Esophagus (tissue), 2 donors: ENCODE measurements around the gene EGFL7. TPM values are rescaled to one million over a fixed set of nuclear protein-coding genes. Genes with fewer than 3 reads are reported as not detected.

Experiments
- H3K27ac ChIP-seq, 2 donors: one replicate each; pipeline ENCODE4 v1.5.1; 2013; ENCODE audit warnings: low read depth in 2 of 2, mild to moderate bottlenecking in 2 of 2, inconsistent platforms in 1 of 2, low read length in 1 of 2, moderate library complexity in 1 of 2
- H3K27me3 ChIP-seq, 2 donors: one replicate each; pipeline ENCODE4 v1.6.1; 2013; ENCODE audit warnings: low read length in 2 of 2, control low read depth in 1 of 2, mild to moderate bottlenecking in 1 of 2; ENCODE audit not compliant: insufficient read depth in 2 of 2, control insufficient read depth in 1 of 2
- H3K36me3 ChIP-seq, 2 donors: one replicate each; pipeline ENCODE4 v1.6.1; 2013; ENCODE audit warnings: low read length in 1 of 2; ENCODE audit not compliant: control insufficient read depth in 2 of 2, insufficient read depth in 2 of 2
- H3K4me1 ChIP-seq, 2 donors: one replicate each; pipeline ENCODE4 v1.6.1; 2013; ENCODE audit warnings: low read length in 1 of 2; ENCODE audit not compliant: control insufficient read depth in 2 of 2, insufficient read depth in 2 of 2
- H3K4me3 ChIP-seq, 2 donors: one replicate each; pipeline ENCODE4 v1.5.1; 2013; ENCODE audit warnings: low read length in 2 of 2, mild to moderate bottlenecking in 2 of 2, low read depth in 1 of 2, moderate library complexity in 1 of 2
- H3K9me3 ChIP-seq, 2 donors: one replicate each; pipeline ENCODE4 v1.6.1; 2013; ENCODE audit warnings: mild to moderate bottlenecking in 2 of 2, low read depth in 1 of 2, low read length in 1 of 2, moderate library complexity in 1 of 2; ENCODE audit not compliant: control insufficient read depth in 2 of 2, insufficient read depth in 1 of 2
- WGBS, 2 donors: extraction: QIAGEN DNeasy Blood & Tissue Kit; methylation state at CpG; one replicate each; pipeline ENCODE4 v1.1.7; 2013; 5-methylcytosine and 5-hydroxymethylcytosine counted together
- polyA plus RNA-seq, 2 donors: library from polyadenylated mRNA; stranded (reverse); fragments of 200-250 nt; gene quantifications; one replicate each; pipeline ENCODE4 v1.2.3, GENCODE V29; 2013
- donor health status: healthy with polysubstance abuse.
- donor health status: Bipolar disorder and iron deficiency.

The EGFL7 gene
- polyA plus RNA-seq, 2 donors = 34.5 to 43.2 TPM

DNA sequence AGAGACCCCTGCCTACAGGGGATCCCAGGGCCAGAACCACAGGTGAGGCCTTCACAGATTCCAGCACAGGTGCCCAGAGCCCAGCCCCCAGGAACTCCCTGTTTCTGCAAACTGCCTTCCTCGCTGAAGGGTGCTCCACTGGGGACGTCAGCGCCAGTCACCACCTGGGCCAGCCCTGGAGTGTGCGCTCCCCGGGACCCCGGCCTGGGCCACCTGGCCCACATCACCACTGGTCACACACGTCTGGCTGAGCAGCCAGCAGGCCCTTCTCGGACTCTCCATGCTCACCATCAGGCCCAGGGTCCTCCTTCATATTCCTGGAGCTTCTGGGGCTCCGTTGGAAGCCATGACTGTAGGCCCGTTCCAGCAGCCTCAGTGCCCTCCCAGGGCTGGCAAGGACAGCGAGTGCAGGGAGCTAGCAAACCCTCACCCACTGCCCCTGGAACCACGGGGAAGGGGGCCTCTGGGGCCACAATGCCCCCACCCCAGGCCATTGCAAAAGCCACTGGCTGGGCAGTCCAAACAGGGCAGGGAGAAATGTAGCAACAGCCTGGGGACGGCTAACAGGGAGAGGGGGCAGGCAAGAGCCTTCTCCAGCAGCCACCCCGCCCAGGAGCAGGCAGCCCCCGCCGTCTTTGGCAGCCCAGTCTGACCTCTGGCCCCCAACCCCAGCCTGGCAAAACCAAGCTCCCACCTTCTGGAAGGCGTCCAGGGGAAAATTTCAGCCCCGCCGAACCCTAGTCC lies 23.2 kb downstream of the EGFL7 start:
- Histone ChIP-seq H3K4me1 (peaks cover 11 to 32% of the 10 kb centered on the region in 2 donors), H3K4me3 (peak overlapping the region; percentile 67 to 79), H3K27me3 (no peaks in the 10 kb centered on the region), H3K27ac (peak overlapping the region; percentile 84 to 90), H3K9me3 (no peaks in the 10 kb centered on the region), H3K36me3 (peaks cover 0 to 6% of the 10 kb centered on the region in 2 donors)
- WGBS, 2 donors = 38 to 40% methylated on average over 19 of the region's 19 CpGs

DNA sequence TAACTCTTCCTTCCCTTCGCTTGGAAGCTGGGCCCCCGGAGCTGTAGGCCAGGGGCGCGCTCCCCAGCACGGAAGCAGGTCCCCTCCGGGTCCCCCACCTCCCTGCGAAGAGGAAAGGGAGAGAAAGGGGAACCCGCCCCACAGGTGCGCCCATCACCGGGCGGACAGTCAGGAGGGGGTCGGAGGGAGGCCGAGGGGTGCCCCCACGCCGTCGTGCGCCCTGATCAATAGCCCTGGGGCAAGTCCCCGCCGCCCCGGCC lies 23.7 kb downstream of the EGFL7 start:
- H3K4me3 ChIP-seq = peak overlapping the region; percentile 67 to 79
- WGBS, 2 donors = 2 to 3% methylated on average over 18 to 20 of the region's 20 CpGs
- peaks cover 11 to 37% of the 10 kb centered on the region in 2 donors for H3K4me1 ChIP-seq
- peak overlapping the region; percentile 84 to 90 for H3K27ac ChIP-seq
- H3K36me3 ChIP-seq = peaks cover 0 to 6% of the 10 kb centered on the region in 2 donors
- H3K9me3 ChIP-seq = no peaks in the 10 kb centered on the region
- H3K27me3 ChIP-seq = no peaks in the 10 kb centered on the region

- H3K9me3 ChIP-seq = no peaks in the 10 kb centered on the region
- peak within 1 kb of the TSS; percentile 84 to 90 for H3K27ac ChIP-seq
- peaks cover 11 to 39% of the 10 kb centered on the region in 2 donors for H3K4me1 ChIP-seq
- H3K36me3 ChIP-seq = peaks cover 0 to 6% of the 10 kb centered on the region in 2 donors
- H3K27me3 ChIP-seq = no peaks in the 10 kb centered on the region
- WGBS, 2 donors = 0 to 1% methylated on average over 79 to 105 of the region's 106 CpGs
- peak within 1 kb of the TSS; percentile 67 to 79 for H3K4me3 ChIP-seq
These were observed 24.3 kb downstream of the EGFL7 start, which contains the start of gene AGPAT2 for GRCh38 chr9:136686794-136687711. Gene AGPAT2 (minus strand): TSS chr9:136687457. CDS start chr9:136687357, 100 bp downstream.

- Histone ChIP-seq H3K4me1 (peaks cover 11 to 42% of the 10 kb centered on the region in 2 donors), H3K4me3 (peak overlapping the region in 1 of 2 donors; percentile 9), H3K27ac (peak overlapping the region; percentile 58 to 76), H3K27me3 (no peaks in the 10 kb centered on the region), H3K36me3 (peaks cover 0 to 6% of the 10 kb centered on the region in 2 donors), H3K9me3 (no peaks in the 10 kb centered on the region)
- 16 to 22% methylated on average over 32 to 37 of the region's 37 CpGs for WGBS, 2 donors
These were observed 25.1 kb downstream of the EGFL7 start for GRCh38 chr9:136687721-136688223.

GRCh38 chr9:136688274-136689107 lies 25.8 kb downstream of the EGFL7 start:
- WGBS, 2 donors = 60 to 63% methylated on average over 21 of the region's 21 CpGs
- peaks cover 0 to 4% of the 10 kb centered on the region in 2 donors for H3K36me3 ChIP-seq
- peaks cover 11 to 49% of the 10 kb centered on the region in 2 donors for H3K4me1 ChIP-seq
- no peak overlapping the region for H3K4me3 ChIP-seq
- no peaks in the 10 kb centered on the region for H3K27me3 ChIP-seq
- no peaks in the 10 kb centered on the region for H3K9me3 ChIP-seq
- peak overlapping the region in 1 of 2 donors; percentile 53 for H3K27ac ChIP-seq

DNA sequence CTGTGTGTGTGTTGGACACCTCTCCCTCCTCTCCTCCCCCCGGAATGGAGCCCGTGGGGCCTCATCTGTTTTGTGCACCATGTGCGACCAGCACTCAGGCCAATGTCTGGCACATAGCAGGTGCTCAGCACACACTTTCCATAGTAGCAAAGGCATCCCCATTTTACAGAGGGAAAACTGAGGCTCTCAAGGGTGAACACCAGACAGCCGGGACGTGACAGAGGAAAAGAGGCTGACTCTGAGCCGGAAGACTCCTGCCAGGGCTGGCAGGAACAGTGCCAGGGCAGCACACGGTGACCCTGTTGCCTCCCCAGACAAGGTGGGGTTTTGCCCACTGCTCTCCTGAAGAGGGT lies 26.4 kb downstream of the EGFL7 start:
- Histone ChIP-seq H3K36me3 (no peaks in the 10 kb centered on the region), H3K4me3 (no peak overlapping the region), H3K4me1 (peaks cover 11 to 51% of the 10 kb centered on the region in 2 donors), H3K27ac (peak overlapping the region in 1 of 2 donors; percentile 36), H3K9me3 (no peaks in the 10 kb centered on the region), H3K27me3 (no peaks in the 10 kb centered on the region)
- 63 to 76% methylated on average over 7 of the region's 7 CpGs for WGBS, 2 donors

DNA sequence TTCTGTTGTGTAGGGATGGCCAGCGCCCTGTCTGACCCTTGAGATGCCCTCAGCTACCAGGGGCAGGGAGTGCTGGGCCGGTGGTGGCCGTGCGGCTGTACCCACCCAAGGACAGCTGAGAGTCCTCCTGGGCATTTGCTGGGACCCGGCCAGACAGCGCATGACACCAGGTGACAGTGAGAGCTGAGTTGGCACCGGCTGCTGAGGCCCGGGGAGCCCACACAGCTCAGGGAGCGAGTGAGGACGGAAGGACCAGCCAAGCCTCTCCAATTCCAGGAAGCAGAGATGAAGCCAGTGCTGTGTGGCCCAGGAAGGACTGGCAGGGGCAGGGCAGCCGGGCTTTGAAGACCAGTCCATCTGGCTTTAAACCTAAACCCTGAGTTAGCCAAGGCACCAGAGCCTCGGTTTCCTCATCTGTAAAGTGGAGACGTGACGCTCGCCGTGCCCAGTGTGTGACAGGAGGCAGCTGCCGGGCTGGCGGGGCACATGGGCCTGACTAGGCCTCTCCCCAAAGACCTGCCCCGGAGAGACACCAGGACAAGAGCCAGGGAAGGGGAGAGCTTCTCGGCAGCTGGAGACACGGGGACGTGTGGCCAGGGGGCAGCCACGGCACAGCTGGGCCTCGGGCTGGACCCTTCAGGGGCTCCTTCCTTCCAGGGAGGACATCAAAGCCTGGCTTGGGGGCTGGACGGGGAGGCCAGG lies 27.5 kb downstream of the EGFL7 start:
- H3K4me3 ChIP-seq = no peak overlapping the region
- H3K4me1 ChIP-seq = peaks cover 11 to 52% of the 10 kb centered on the region in 2 donors
- H3K36me3 ChIP-seq = no peaks in the 10 kb centered on the region
- peak overlapping the region; percentile 48 to 59 for H3K27ac ChIP-seq
- no peaks in the 10 kb centered on the region for H3K9me3 ChIP-seq
- 71% methylated on average over 24 to 25 of the region's 25 CpGs for WGBS, 2 donors
- H3K27me3 ChIP-seq = no peaks in the 10 kb centered on the region

DNA sequence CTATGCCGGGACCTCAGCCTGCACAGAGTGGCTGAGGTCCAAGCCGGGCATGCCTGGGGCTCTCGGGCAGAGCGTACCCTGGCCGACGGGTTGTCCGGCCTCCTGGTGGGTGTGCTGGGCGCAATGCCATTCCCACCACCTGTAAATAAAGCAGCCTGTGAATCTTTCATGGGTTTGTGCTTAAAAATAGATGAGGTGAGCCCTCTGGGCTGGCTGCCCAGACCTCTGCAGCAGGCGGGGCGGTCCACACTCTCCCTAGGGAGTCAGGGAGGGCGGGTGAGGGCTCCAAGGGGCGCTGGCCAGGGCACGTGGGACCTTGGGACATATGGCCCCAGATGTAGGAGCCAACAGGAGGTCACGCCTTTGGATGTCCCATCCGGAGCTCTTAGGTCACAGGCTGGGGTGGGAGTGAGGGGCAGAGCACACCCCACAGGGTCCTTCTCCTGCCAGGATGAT lies 28.1 kb downstream of the EGFL7 start:
- Histone ChIP-seq H3K27me3 (no peaks in the 10 kb centered on the region), H3K4me1 (peaks cover 6 to 54% of the 10 kb centered on the region in 2 donors), H3K27ac (peak overlapping the region; percentile 48 to 59), H3K9me3 (no peaks in the 10 kb centered on the region), H3K36me3 (no peaks in the 10 kb centered on the region), H3K4me3 (no peak overlapping the region)
- WGBS, 2 donors = 43 to 46% methylated on average over 15 of the region's 15 CpGs
